ENCODE measurements around the gene SAV1.

The SAV1 gene

GRCh38 chr14:50619569-50620141 is 48.5 kb downstream of the SAV1 start:
- H4K20me1 ChIP-seq (ENCODE audit: insufficient read depth): no peaks in the 10 kb centered on the region
- no peaks in the 10 kb centered on the region for H3K79me2 ChIP-seq (ENCODE audit: insufficient read depth, low read depth)
- peak; percentile 56 for TF ChIP-seq CTCF (conservative IDR thresholded peaks at IDR 0.05; ENCODE audit: low read depth, low read length)
- no peak overlapping the region for H3K27ac ChIP-seq
- H3K4me2 ChIP-seq: no peak overlapping the region
- H3K9ac ChIP-seq: no peak overlapping the region
- H3K4me3 ChIP-seq (IDR thresholded peaks at IDR 0.05; ENCODE audit: insufficient read depth, low read depth, low read length): no peak overlapping the region
- no peaks in the 10 kb centered on the region for H3K27me3 ChIP-seq (ENCODE audit: insufficient read depth, low read depth)
- no peak overlapping the region for H2AFZ ChIP-seq (ENCODE audit: low read depth)
- peaks cover 5% of the 10 kb centered on the region for H3K4me1 ChIP-seq (ENCODE audit: low read depth, poor library complexity, severe bottlenecking)
- no peaks in the 10 kb centered on the region for H3K36me3 ChIP-seq (ENCODE audit: insufficient read depth)

- H3K79me2 ChIP-seq (ENCODE audit: insufficient read depth, low read depth): no peaks in the 10 kb centered on the region
- TF ChIP-seq CTCF (conservative IDR thresholded peaks at IDR 0.05; ENCODE audit: low read depth, low read length): no peak
- H3K27me3 ChIP-seq (ENCODE audit: insufficient read depth, low read depth): no peaks in the 10 kb centered on the region
- H3K4me2 ChIP-seq: no peak overlapping the region
- no peaks in the 10 kb centered on the region for H4K20me1 ChIP-seq (ENCODE audit: insufficient read depth)
- H2AFZ ChIP-seq (ENCODE audit: low read depth): no peak overlapping the region
- no peak overlapping the region for H3K27ac ChIP-seq
- H3K36me3 ChIP-seq (ENCODE audit: insufficient read depth): no peaks in the 10 kb centered on the region
- H3K4me3 ChIP-seq (IDR thresholded peaks at IDR 0.05; ENCODE audit: insufficient read depth, low read depth, low read length): no peak overlapping the region
- no peaks in the 10 kb centered on the region for H3K4me1 ChIP-seq (ENCODE audit: low read depth, poor library complexity, severe bottlenecking)
- H3K9ac ChIP-seq: no peak overlapping the region
Observed at GRCh38 chr14:50616275-50616674, 51.8 kb downstream of the SAV1 start.

GRCh38 chr14:50615552-50615951 is 52.6 kb downstream of the SAV1 start:
- H2AFZ ChIP-seq (ENCODE audit: low read depth): no peak overlapping the region
- no peak overlapping the region for H3K9ac ChIP-seq

GRCh38 chr14:50615056-50615455 is 53.0 kb downstream of the SAV1 start:
- Histone ChIP-seq H4K20me1 (ENCODE audit: insufficient read depth) (no peaks in the 10 kb centered on the region), H3K27me3 (ENCODE audit: insufficient read depth, low read depth) (no peaks in the 10 kb centered on the region), H3K9ac (no peak overlapping the region), H3K27ac (no peak overlapping the region), H3K79me2 (ENCODE audit: insufficient read depth, low read depth) (no peaks in the 10 kb centered on the region), H2AFZ (ENCODE audit: low read depth) (no peak overlapping the region), H3K36me3 (ENCODE audit: insufficient read depth) (no peaks in the 10 kb centered on the region), H3K4me3 (IDR thresholded peaks at IDR 0.05; ENCODE audit: insufficient read depth, low read depth, low read length) (no peak overlapping the region), H3K4me1 (ENCODE audit: low read depth, poor library complexity, severe bottlenecking) (no peaks in the 10 kb centered on the region), H3K4me2 (no peak overlapping the region)
- no peak for TF ChIP-seq CTCF (conservative IDR thresholded peaks at IDR 0.05; ENCODE audit: low read depth, low read length)

More at GRCh38 chr14:50615552-50615951, 52.6 kb downstream of the SAV1 start:
- no peak for TF ChIP-seq CTCF (conservative IDR thresholded peaks at IDR 0.05; ENCODE audit: low read depth, low read length)
- H3K27me3 ChIP-seq (ENCODE audit: insufficient read depth, low read depth): no peaks in the 10 kb centered on the region
- H3K36me3 ChIP-seq (ENCODE audit: insufficient read depth): no peaks in the 10 kb centered on the region
- H3K4me1 ChIP-seq (ENCODE audit: low read depth, poor library complexity, severe bottlenecking): no peaks in the 10 kb centered on the region
- H3K4me2 ChIP-seq: no peak overlapping the region
- no peak overlapping the region for H3K27ac ChIP-seq
- H4K20me1 ChIP-seq (ENCODE audit: insufficient read depth): no peaks in the 10 kb centered on the region
- no peaks in the 10 kb centered on the region for H3K79me2 ChIP-seq (ENCODE audit: insufficient read depth, low read depth)
- H3K4me3 ChIP-seq (IDR thresholded peaks at IDR 0.05; ENCODE audit: insufficient read depth, low read depth, low read length): no peak overlapping the region

Measured in KMS-11 (cell line).